ENCODE data around the gene PSD.

Gene PSD

GRCh38 chr10:102382871-102383270 lies 35.7 kb downstream of the PSD start:
- no peak for DNase-seq

GRCh38 chr10:102381983-102382382 lies 36.6 kb downstream of the PSD start:
- DNase-seq, result no peak

GRCh38 chr10:102379383-102379782 lies 39.2 kb downstream of the PSD start:
- no peak for DNase-seq

GRCh38 chr10:102376901-102377300 lies 41.7 kb downstream of the PSD start:
- no peak for DNase-seq

- no peak for DNase-seq
Observed at GRCh38 chr10:102375867-102376266, 42.7 kb downstream of the PSD start.

- DNase-seq, result no peak
Observed at GRCh38 chr10:102375250-102375649, 43.3 kb downstream of the PSD start.

- DNase-seq, result no peak
Observed at GRCh38 chr10:102371295-102371694, 47.3 kb downstream of the PSD start.

GRCh38 chr10:102368077-102368476 lies 50.5 kb downstream of the PSD start:
- DNase-seq, result no peak

GRCh38 chr10:102367441-102367840 lies 51.1 kb downstream of the PSD start:
- DNase-seq, result no peak

- DNase-seq, result no peak
Observed at GRCh38 chr10:102358712-102359382, 59.7 kb downstream of the PSD start.

- no peak for DNase-seq
Observed at GRCh38 chr10:102354451-102354850, 64.1 kb downstream of the PSD start.

Data from suppressor macrophage treated with lipopolysaccharide for 4 hours (primary cell).